Islet precursor cell (in vitro differentiated cells): Measurements from ENCODE around the gene ZNF888.
"Not testable (repeated sequence)": the region's sequence is repeated elsewhere in the genome, so short reads cannot be mapped to it uniquely, and the experiment has no call there.

ENCODE experiments used
- DNase-seq: peaks from one replicate; pipeline ENCODE4 v3.0.0-alpha.2; 2018

ZNF888 gene

GRCh38 chr19:52871466-52871865, 51.8 kb downstream of the ZNF888 start:
- no peak for DNase-seq

- not testable (repeated sequence) for DNase-seq
Measured at GRCh38 chr19:52868031-52868430, 55.2 kb downstream of the ZNF888 start.

- DNase-seq = peak; percentile 94
Measured at GRCh38 chr19:52857378-52858191, 65.6 kb downstream of the ZNF888 start, which contains the start of gene ZNF468. ZNF468 (minus strand) TSS chr19:52857619; CDS start chr19:52854272, 3,347 bp downstream.

GRCh38 chr19:52856540-52857377, 66.5 kb downstream of the ZNF888 start:
- peak; percentile 50 for DNase-seq
